HFFc6 (cell line): ENCODE measurements around the gene TMEM187. TPM values are rescaled to one million over a fixed set of nuclear protein-coding genes. Genes with fewer than 3 reads are reported as not detected.

Experiments used
- DNase-seq: peaks from one replicate; pipeline ENCODE4 v3.0.0-alpha.2; 2018
- H3K27ac Mint-ChIP-seq: 2 replicates; pipeline ENCODE4 v1.8.0; 2020; ENCODE audit warnings: mild to moderate bottlenecking, mixed read lengths
- H3K27me3 Mint-ChIP-seq: 2 replicates; pipeline ENCODE4 v1.8.0; 2021; ENCODE audit warnings: mild to moderate bottlenecking, moderate library complexity, mixed read lengths; ENCODE audit not compliant: insufficient read depth
- H3K36me3 Mint-ChIP-seq: 2 replicates; pipeline ENCODE4 v1.8.0; 2021; ENCODE audit warnings: low read depth, mixed read lengths
- H3K4me1 Mint-ChIP-seq: 2 replicates; pipeline ENCODE4 v1.8.0; 2020; ENCODE audit warnings: low read depth, mixed read lengths
- H3K4me3 Mint-ChIP-seq: 2 replicates; pipeline ENCODE4 v1.8.0; 2020; ENCODE audit warnings: mild to moderate bottlenecking, moderate library complexity, mixed read lengths
- H3K9me3 Mint-ChIP-seq: 2 replicates; pipeline ENCODE4 v1.8.0; 2020; ENCODE audit warnings: mild to moderate bottlenecking, mixed read lengths
- CTCF ChIP-seq: fragments of 200-600 bp; sonication (generic); IDR thresholded peaks from 2 replicates; pipeline ENCODE4 v1.5.0; 2021; ENCODE audit warnings: antibody characterized with exemption, mild to moderate bottlenecking
- total RNA-seq, 6 experiments: library from RNA; stranded (reverse); fragmentation: NEBNext Ultra II Directional; extraction: Animal tissue kit (Norgen Biotek cat#: 25700); gene quantifications; 2 replicates in 1 of 6; 3 replicates in 5 of 6; pipeline ENCODE4 v1.2.3, GENCODE V29; 2021

The TMEM187 gene
- total RNA-seq, 6 experiments from 2014 or later, result 3.1 to 8.0 (median 5.7) TPM

- Mint-ChIP-seq H3K36me3 (no peaks in the 10 kb centered on the region), H3K9me3 (no peaks in the 10 kb centered on the region), H3K4me1 (peaks cover 20% of the 10 kb centered on the region), H3K4me3 (no peak overlapping the region), H3K27me3 (peaks cover 2% of the 10 kb centered on the region), H3K27ac (no peak overlapping the region; the same call in 1 of the 2 replicates)
- DNase-seq, result no peak
- no peak for TF ChIP-seq CTCF
Observed at GRCh38 chrX:154022108-154022507, 49.6 kb downstream of the TMEM187 start.

DNA sequence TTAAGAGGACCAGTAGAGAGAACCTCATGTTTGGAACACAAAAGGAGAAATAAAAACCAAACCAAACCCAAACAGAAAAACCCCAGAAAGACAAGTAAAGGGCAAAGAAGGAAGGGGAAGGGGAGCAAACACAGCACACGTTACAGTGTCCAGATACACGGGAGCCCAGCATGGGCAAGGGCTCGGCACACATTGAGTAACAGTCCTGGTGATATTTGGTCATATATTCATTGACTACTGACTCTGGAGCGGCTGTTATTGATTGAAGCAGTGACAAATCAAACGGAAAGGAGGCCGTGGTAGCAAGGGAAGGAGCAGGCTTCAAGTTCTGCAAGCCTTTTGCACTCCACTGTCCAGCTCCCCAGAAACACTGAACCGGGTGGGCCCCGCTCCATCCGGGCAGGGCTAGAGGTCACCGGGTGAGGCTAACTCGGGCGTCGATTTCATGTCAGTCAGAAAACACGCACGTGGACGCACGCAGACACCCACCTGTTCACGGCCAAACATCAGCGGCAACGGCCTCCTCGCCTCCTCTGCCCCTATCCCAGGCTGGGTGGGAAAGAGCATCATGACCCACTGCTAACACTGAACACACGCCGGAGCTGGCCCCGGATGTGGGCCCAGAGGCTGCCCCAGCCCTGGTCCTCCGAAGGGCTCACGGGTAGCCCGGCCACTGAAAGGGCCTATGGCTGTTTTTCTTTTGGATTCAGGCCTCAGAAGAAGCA, 50.9 kb downstream of the TMEM187 start:
- no peaks in the 10 kb centered on the region for H3K9me3 Mint-ChIP-seq
- peaks cover 20% of the 10 kb centered on the region for H3K4me1 Mint-ChIP-seq
- no peak overlapping the region; the same call in 1 of the 2 replicates for H3K4me3 Mint-ChIP-seq
- no peaks in the 10 kb centered on the region for H3K36me3 Mint-ChIP-seq
- peak overlapping the region; percentile 55 for H3K27ac Mint-ChIP-seq
- H3K27me3 Mint-ChIP-seq, result peaks cover 2% of the 10 kb centered on the region
- TF ChIP-seq CTCF, result no peak
- DNase-seq, result no peak

DNA sequence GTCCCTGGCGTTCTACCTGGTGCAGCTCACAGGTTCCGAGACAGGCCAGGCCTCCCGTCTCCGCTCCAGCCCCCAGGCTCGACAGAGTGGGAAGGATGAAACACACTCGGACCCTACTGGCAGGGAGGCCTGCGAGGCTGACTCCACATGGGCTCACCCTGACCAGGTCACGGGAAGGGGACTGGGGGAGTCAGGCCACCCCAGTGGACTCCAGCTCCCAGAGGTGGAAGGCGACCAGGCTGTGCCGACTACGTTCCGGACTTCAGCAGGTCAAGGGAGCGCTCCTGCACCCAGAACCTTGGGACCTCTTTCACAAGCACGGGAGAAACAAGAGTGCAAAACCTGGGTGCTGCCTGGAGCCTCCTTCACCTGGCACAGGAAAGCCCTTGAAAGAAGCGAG, 51.7 kb downstream of the TMEM187 start:
- DNase-seq, result no peak
- Mint-ChIP-seq H3K9me3 (no peaks in the 10 kb centered on the region), H3K36me3 (no peaks in the 10 kb centered on the region), H3K27me3 (peaks cover 4% of the 10 kb centered on the region), H3K27ac (no peak overlapping the region), H3K4me1 (peaks cover 20% of the 10 kb centered on the region), H3K4me3 (no peak overlapping the region)
- TF ChIP-seq CTCF, result no peak

- H3K27me3 Mint-ChIP-seq, result peaks cover 4% of the 10 kb centered on the region
- peaks cover 19% of the 10 kb centered on the region for H3K4me1 Mint-ChIP-seq
Observed at GRCh38 chrX:154025230-154025629, 52.7 kb downstream of the TMEM187 start.

DNA sequence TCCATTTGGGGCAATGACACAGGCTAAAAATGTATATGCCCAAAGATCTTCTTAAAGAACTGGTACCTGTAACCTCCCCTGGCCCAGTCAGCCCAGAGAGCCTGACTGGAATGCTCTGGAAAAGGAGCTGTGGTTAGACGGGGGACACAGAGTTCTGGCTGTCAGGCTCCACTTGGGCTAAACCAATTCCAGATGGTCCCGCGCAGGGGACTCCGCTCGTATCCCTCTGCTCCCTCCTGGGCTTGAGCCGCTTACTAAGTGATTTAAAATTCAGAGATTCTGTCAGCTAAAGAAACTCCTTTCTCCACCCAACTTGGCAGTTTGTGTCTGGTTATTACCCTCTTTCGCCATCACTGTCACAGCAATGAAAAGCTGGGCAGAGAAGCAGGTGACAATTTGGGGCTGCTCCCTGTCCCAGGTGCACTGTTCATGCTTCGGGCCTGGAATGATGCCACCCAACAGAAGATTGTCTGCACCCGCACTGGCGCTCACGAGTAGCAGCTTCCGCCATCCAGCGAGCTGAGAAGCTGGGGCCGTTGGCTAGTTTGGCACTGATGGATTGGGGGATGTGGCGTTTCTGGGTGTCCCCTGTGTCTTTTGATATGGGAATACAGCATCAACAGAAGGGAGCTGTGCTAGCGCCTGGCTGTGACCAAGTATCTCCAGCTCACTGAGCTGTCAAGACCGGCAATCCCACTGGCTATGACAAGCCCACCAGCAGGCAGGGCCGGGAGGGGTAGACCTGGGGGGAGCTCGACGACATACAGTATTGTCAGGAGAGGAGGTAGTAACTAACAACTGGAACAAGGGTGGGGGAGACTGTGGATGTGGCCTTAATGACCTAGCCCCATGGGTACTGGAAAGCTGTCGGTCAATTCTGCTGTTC, 53.8 kb downstream of the TMEM187 start:
- Mint-ChIP-seq H3K36me3 (no peaks in the 10 kb centered on the region), H3K4me1 (peaks cover 8% of the 10 kb centered on the region), H3K27ac (no peak overlapping the region), H3K4me3 (no peak overlapping the region), H3K9me3 (no peaks in the 10 kb centered on the region), H3K27me3 (peaks cover 4% of the 10 kb centered on the region)
- no peak for DNase-seq
- no peak for TF ChIP-seq CTCF

More at GRCh38 chrX:154025230-154025629, 52.7 kb downstream of the TMEM187 start:
- Mint-ChIP-seq H3K9me3 (no peaks in the 10 kb centered on the region), H3K27ac (no peak overlapping the region), H3K36me3 (no peaks in the 10 kb centered on the region), H3K4me3 (no peak overlapping the region)
- no peak for DNase-seq
- TF ChIP-seq CTCF, result no peak
